B cell (primary cell): Measurements from ENCODE around the gene MORC1. TPM values are rescaled to one million over a fixed set of nuclear protein-coding genes. Genes with fewer than 3 reads are reported as not detected.

ENCODE experiments used
- ATAC-seq: fragments of 200-7000 bp; cut with Tn5 transposase; one replicate; pipeline ENCODE4 v1.10.0; 2021; ENCODE audit warnings: low read depth, mild to moderate bottlenecking, moderate number of reproducible peaks, moderate library complexity
- CTCF ChIA-PET: fragments of 350-600 bp; sonication (Branson Sonifier 250); formaldehyde crosslinking; loops from one replicate; lab custom pipeline; 2021; ENCODE audit warnings: antibody characterized with exemption, inconsistent platforms; lab: Charles Lee
- POLR2A ChIA-PET: fragments of 350-600 bp; sonication (Branson Sonifier 250); formaldehyde crosslinking; loops from one replicate; lab custom pipeline; 2021; ENCODE audit warnings: antibody characterized with exemption; lab: Charles Lee
- DNase-seq: peaks from one replicate; pipeline ENCODE4 v3.0.0; 2013
- H2AFZ ChIP-seq: 2 replicates; pipeline ENCODE4 v1.6.1; 2012; ENCODE audit warnings: mild to moderate bottlenecking, low read depth, low read length; ENCODE audit not compliant: insufficient read depth, poor library complexity, severe bottlenecking
- H3K27ac ChIP-seq, 2 donors: 1 replicate in 1 of 2; 2 replicates in 1 of 2; pipeline ENCODE4 v1.5.1; 2012 to 2013; ENCODE audit warnings: low read length in 2 of 2, mild to moderate bottlenecking in 2 of 2, moderate library complexity in 1 of 2
- H3K27me3 ChIP-seq, 4 experiments: fragments of 200-600 bp in 1 of 4; sonication (generic) in 1 of 4; replicated peaks in 1 of 4; 1 replicate in 2 of 4; 2 replicates in 2 of 4; pipeline versions ENCODE4 v1.6.1 to v1.7.0; 2013 to 2016; ENCODE audit warnings: low read length in 3 of 4, mild to moderate bottlenecking in 2 of 4, mixed read lengths in 1 of 4, moderate library complexity in 1 of 4; ENCODE audit not compliant: insufficient read depth in 4 of 4, control insufficient read depth in 3 of 4; ENCODE audit errors: control extremely low read depth in 1 of 4
- H3K36me3 ChIP-seq, 2 experiments: replicated peaks in 1 of 2; 1 replicate in 1 of 2; 2 replicates in 1 of 2; pipeline versions ENCODE4 v1.6.1 to v1.7.1; 2013; ENCODE audit warnings: low read length in 1 of 2; ENCODE audit not compliant: insufficient read depth in 2 of 2, control insufficient read depth in 1 of 2; ENCODE audit errors: control extremely low read depth in 1 of 2, extremely low read depth in 1 of 2
- H3K4me1 ChIP-seq, 2 donors: fragments of 200-600 bp in 1 of 2; sonication (generic) in 1 of 2; 1 replicate in 1 of 2; 2 replicates in 1 of 2; pipeline versions ENCODE4 v1.5.1 to v1.6.1; 2013 to 2017; ENCODE audit warnings: low read length in 2 of 2; ENCODE audit not compliant: control insufficient read depth in 2 of 2, insufficient read depth in 2 of 2
- H3K4me2 ChIP-seq: replicated peaks from 2 replicates; pipeline ENCODE3; 2012; ENCODE audit warnings: mild to moderate bottlenecking, low read depth, low read length; ENCODE audit not compliant: poor library complexity, severe bottlenecking
- H3K4me3 ChIP-seq, 5 experiments: fragments of 200-600 bp in 1 of 5; sonication (generic) in 1 of 5; 1 replicate in 3 of 5; 2 replicates in 2 of 5; pipeline versions ENCODE4 v1.5.1 to v1.7.0; 2011 to 2016; ENCODE audit warnings: low read length in 4 of 5, mild to moderate bottlenecking in 4 of 5, low read depth in 2 of 5, control low read depth in 1 of 5, moderate library complexity in 1 of 5; ENCODE audit not compliant: insufficient read depth in 1 of 5; ENCODE audit errors: control extremely low read depth in 1 of 5, extremely low read depth in 1 of 5
- H3K79me2 ChIP-seq: fragments of 200-600 bp; sonication (generic); one replicate; pipeline ENCODE4 v1.6.0; 2016; ENCODE audit warnings: low read length; ENCODE audit not compliant: control insufficient read depth, insufficient read depth
- H3K9ac ChIP-seq: fragments of 200-600 bp; sonication (generic); 2 replicates; pipeline ENCODE4 v1.6.1; 2017; ENCODE audit warnings: mild to moderate bottlenecking, low read length, moderate library complexity
- H3K9me3 ChIP-seq, 3 donors: one replicate each; pipeline versions ENCODE4 v1.6.1 to v1.7.1; 2013; ENCODE audit warnings: low read length in 2 of 3; ENCODE audit not compliant: control insufficient read depth in 2 of 3, insufficient read depth in 1 of 3; ENCODE audit errors: control extremely low read depth in 1 of 3
- H4K20me1 ChIP-seq: 2 replicates; pipeline ENCODE4 v1.6.0; 2012; ENCODE audit warnings: mild to moderate bottlenecking, low read length; ENCODE audit not compliant: insufficient read depth, control insufficient read depth, poor library complexity, severe bottlenecking
- H3K27ac Mint-ChIP-seq: one replicate; pipeline ENCODE4 v1.8.0; 2021; ENCODE audit warnings: mixed read lengths
- H3K27me3 Mint-ChIP-seq: one replicate; pipeline ENCODE4 v1.8.0; 2021; ENCODE audit warnings: mixed read lengths
- H3K4me1 Mint-ChIP-seq: one replicate; pipeline ENCODE4 v1.8.0; 2021; ENCODE audit warnings: mixed read lengths
- H3K4me3 Mint-ChIP-seq: one replicate; pipeline ENCODE4 v1.8.0; 2021; ENCODE audit warnings: mixed read lengths
- H3K9me3 Mint-ChIP-seq: one replicate; pipeline ENCODE4 v1.8.0; 2022; ENCODE audit warnings: mixed read lengths; ENCODE audit not compliant: insufficient read depth
- EZH2 ChIP-seq: IDR thresholded peaks from 2 replicates; pipeline ENCODE4 v1.6.1; 2012; ENCODE audit warnings: borderline replicate concordance, low read depth, mild to moderate bottlenecking, moderate library complexity, low read length; ENCODE audit not compliant: insufficient read depth, poor library complexity, severe bottlenecking
- WGBS: methylation state at CpG from one replicate; pipeline ENCODE4 v1.1.5; 2013; ENCODE audit warnings: missing lambda C conversion rate; ENCODE audit not compliant: insufficient coverage; 5-methylcytosine and 5-hydroxymethylcytosine counted together
- intact Hi-C: fragments of 100-400 bp; cut with micrococcal nuclease; formaldehyde crosslinking; loops from one replicate; pipeline ENCODE4 v1.10.0; 2022
- polyA plus RNA-seq: library from polyadenylated mRNA; depleted of rRNA; stranded (reverse); fragments of >200 nt; gene quantifications from 2 replicates; pipeline ENCODE4 v1.2.3, GENCODE V29; 2012
- total RNA-seq, 2 donors: library from RNA; stranded (reverse); fragments of 120-200 nt in 1 of 2; gene quantifications; 1 replicate in 1 of 2; 2 replicates in 1 of 2; pipeline versions ENCODE4 v1.2.3 to v1.2.4, GENCODE V29; 2013 to 2022
- TF ChIP-seq, protein P1 (sequence below): fragments of 200-600 bp; IDR thresholded peaks from one replicate; pipeline ENCODE4 v1.8.0; 2022; ENCODE audit warnings: antibody characterized with exemption, mild to moderate bottlenecking

The MORC1 gene
- total and polyA plus RNA-seq, 2 donors (not counting 1 experiment from before 2014, with no cell fraction given), result not detected

DNA sequence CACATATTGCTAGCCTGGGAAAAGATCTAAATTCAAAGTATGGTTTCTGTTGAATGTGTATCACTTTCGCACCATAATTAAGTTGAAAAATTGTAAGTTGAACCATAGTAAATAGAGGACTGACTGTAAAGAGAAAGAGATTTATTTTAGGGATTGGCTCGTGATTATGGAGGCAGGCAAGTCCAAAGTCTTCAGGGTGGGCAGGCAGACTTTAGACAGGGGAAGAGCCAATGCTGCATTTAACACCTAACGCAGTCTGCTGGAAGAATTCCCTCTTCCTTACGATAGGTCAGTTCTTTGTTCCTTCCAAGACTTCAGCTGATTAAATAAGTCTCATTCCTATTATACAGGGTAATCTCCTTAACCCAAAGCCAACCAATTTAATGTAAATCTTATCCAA lies 34.4 kb upstream of the MORC1 start:
- Histone ChIP-seq H3K27me3 (no peaks in the 10 kb centered on the region), H3K79me2 (no peaks in the 10 kb centered on the region), H4K20me1 (no peaks in the 10 kb centered on the region), H3K4me3 (no peak overlapping the region), H3K4me2 (no peak overlapping the region), H3K36me3 (no peaks in the 10 kb centered on the region), H3K9ac (no peak overlapping the region), H3K9me3 (peaks cover 0 to 2% (median 0%) of the 10 kb centered on the region in 3 donors), H3K4me1 (no peaks in the 10 kb centered on the region), H2AFZ (no peak overlapping the region), H3K27ac (no peak overlapping the region)
- no peak for DNase-seq
- Mint-ChIP-seq H3K4me1 (no peaks in the 10 kb centered on the region), H3K27ac (no peak overlapping the region), H3K4me3 (no peak overlapping the region), H3K27me3 (no peaks in the 10 kb centered on the region), H3K9me3 (peaks cover 3% of the 10 kb centered on the region)
- TF ChIP-seq, protein P1, sequence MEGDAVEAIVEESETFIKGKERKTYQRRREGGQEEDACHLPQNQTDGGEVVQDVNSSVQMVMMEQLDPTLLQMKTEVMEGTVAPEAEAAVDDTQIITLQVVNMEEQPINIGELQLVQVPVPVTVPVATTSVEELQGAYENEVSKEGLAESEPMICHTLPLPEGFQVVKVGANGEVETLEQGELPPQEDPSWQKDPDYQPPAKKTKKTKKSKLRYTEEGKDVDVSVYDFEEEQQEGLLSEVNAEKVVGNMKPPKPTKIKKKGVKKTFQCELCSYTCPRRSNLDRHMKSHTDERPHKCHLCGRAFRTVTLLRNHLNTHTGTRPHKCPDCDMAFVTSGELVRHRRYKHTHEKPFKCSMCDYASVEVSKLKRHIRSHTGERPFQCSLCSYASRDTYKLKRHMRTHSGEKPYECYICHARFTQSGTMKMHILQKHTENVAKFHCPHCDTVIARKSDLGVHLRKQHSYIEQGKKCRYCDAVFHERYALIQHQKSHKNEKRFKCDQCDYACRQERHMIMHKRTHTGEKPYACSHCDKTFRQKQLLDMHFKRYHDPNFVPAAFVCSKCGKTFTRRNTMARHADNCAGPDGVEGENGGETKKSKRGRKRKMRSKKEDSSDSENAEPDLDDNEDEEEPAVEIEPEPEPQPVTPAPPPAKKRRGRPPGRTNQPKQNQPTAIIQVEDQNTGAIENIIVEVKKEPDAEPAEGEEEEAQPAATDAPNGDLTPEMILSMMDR, result no peak
- TF ChIP-seq EZH2, result no peak
- ChIA-PET CTCF (no interaction called here), POLR2A (no interaction called here)
- 100% methylated on average over 3 of the region's 4 CpGs for WGBS
- intact Hi-C loops, result no loop called here
- ATAC-seq, result no peak

DNA sequence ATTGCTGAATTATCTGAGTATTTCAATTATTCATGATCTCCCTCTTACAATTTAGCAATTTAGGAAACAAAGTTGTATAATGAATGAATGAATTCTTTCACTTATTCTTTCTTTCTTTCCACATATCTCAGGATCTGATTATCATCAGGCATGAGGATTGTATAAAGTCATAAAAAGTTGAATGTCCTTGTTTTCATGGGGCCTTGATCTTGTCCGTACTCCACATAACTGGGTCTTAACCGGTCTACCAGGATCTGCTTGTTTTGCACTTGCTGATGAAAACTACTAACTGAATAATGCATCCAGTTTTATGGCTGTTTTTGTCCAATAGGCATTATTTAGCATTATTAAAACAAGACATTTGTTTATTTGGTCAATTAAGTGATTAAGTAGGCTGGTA lies 31.1 kb upstream of the MORC1 start:
- intact Hi-C loops, result no loop called here
- DNase-seq, result no peak
- TF ChIP-seq, protein P1, result no peak
- no peak for TF ChIP-seq EZH2
- no peak overlapping the region for H3K4me3 Mint-ChIP-seq
- no peak overlapping the region for H3K4me2 ChIP-seq
- no peaks in the 10 kb centered on the region for H3K79me2 ChIP-seq
- no peaks in the 10 kb centered on the region for H3K27me3 Mint-ChIP-seq
- H3K9ac ChIP-seq, result no peak overlapping the region
- POLR2A ChIA-PET, result no interaction called here
- H3K4me3 ChIP-seq, result no peak overlapping the region
- WGBS, result 100% methylated on average over 2 of the region's 2 CpGs
- H3K27ac Mint-ChIP-seq, result no peak overlapping the region
- H3K27me3 ChIP-seq, result no peaks in the 10 kb centered on the region
- H2AFZ ChIP-seq, result no peak overlapping the region
- no peak overlapping the region for H3K27ac ChIP-seq
- CTCF ChIA-PET, result no interaction called here
- H4K20me1 ChIP-seq, result no peaks in the 10 kb centered on the region
- ATAC-seq, result no peak
- H3K9me3 Mint-ChIP-seq, result no peaks in the 10 kb centered on the region
- no peaks in the 10 kb centered on the region for H3K4me1 ChIP-seq
- no peaks in the 10 kb centered on the region for H3K4me1 Mint-ChIP-seq
- no peaks in the 10 kb centered on the region for H3K36me3 ChIP-seq
- H3K9me3 ChIP-seq, result peaks cover 0 to 3% (median 2%) of the 10 kb centered on the region in 3 donors
